Activated CD4-positive, alpha-beta T cell treated with anti-CD3 and anti-CD28 coated beads, Interleukin-2, amount 10 ng/mL, durations not matched to agents 24 days and 14 days (primary cell): ENCODE data around the gene PPP4R3A. TPM values are rescaled to one million over a fixed set of nuclear protein-coding genes. Genes with fewer than 3 reads are reported as not detected.
A peak's percentile ranks its signal among the peaks of the same experiment; 100 is the strongest.
"Not testable (repeated sequence)": the region's sequence is repeated elsewhere in the genome, so short reads cannot be mapped to it uniquely, and the experiment has no call there.

Source experiments
- DNase-seq: peaks from one replicate; pipeline ENCODE4 v3.0.0; 2022
- H3K27ac Mint-ChIP-seq: one replicate; pipeline ENCODE4 v1.8.0; 2022; ENCODE audit warnings: mild to moderate bottlenecking, mixed read lengths
- H3K27me3 Mint-ChIP-seq: one replicate; pipeline ENCODE4 v1.8.0; 2022; ENCODE audit warnings: mixed read lengths
- H3K36me3 Mint-ChIP-seq: one replicate; pipeline ENCODE4 v1.8.0; 2022; ENCODE audit warnings: low read depth, mild to moderate bottlenecking, mixed read lengths
- H3K4me1 Mint-ChIP-seq: one replicate; pipeline ENCODE4 v1.8.0; 2021; ENCODE audit warnings: mixed read lengths
- H3K4me3 Mint-ChIP-seq: one replicate; pipeline ENCODE4 v1.8.0; 2022; ENCODE audit warnings: mild to moderate bottlenecking, moderate library complexity, mixed read lengths
- H3K9me3 Mint-ChIP-seq: one replicate; pipeline ENCODE4 v1.8.0; 2021; ENCODE audit warnings: mixed read lengths
- intact Hi-C: fragments of 100-400 bp; cut with micrococcal nuclease; formaldehyde crosslinking; loops from one replicate; pipeline ENCODE4 v1.15.1; 2023
- total RNA-seq: library from RNA; stranded (reverse); gene quantifications from 2 replicates; pipeline ENCODE4 v1.2.3, GENCODE V29; 2022

Gene PPP4R3A
- total RNA-seq, 1 donor from 2014 or later, result 119 TPM

DNA sequence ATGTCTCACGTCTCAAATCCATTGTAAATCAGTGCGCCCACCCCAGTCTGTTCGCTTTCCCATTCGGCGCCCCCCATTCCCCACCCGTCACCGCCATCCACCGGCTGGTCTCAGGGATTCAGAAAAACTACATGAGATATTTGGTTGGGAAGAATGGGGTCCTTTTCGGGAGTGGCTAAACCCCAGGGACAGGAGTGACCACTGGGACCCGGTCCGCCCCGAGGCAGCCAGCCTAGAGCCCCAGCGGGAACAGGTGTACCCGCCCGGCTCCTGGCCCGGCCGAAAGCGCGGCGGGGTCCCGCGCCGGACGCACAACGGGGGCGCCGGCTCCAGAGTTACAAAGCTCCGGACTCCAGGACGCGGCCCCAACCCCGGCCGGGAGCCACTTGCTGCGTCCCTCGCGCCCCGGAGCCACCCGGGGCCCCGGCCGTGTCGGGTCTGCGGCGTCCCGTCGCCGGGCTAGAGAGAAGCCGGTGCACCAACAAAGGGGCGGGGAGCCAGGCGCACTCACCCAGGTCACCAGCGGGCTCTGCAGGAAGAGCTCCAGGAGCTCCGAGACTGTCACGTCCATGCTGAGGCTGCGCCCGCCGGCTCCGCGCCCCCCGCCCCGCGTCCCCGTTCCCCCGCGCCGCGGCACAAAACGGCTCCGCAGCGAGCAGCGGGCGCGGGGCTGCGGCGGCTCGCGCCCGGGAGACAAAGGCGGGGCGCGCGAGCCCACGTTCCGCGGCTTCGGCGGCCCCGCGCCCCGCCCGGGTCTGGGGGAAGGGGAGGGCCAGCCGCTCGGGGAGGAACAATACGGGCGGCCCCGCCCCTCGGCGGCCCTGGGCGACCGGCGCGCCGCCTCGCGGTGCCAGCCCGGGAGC lies 92.8 kb downstream of the PPP4R3A start, which contains the start of gene CCDC88C:
TSS of gene CCDC88C (minus strand) at position 701 of the 863 bp plus-strand sequence. CDS start at position 571, 130 bp downstream.
- intact Hi-C loops, result loop anchor here (2.0 to 5.0 kb wide), 6 partner anchors 17 to 1020 kb away; partner anchors contain the start of genes CALM1, GPR68 and RPS6KA5
- peaks cover 35% of the 10 kb centered on the region for H3K36me3 Mint-ChIP-seq
- peak within 1 kb of the TSS; percentile 99 for H3K27ac Mint-ChIP-seq
- H3K9me3 Mint-ChIP-seq, result no peaks in the 10 kb centered on the region
- H3K27me3 Mint-ChIP-seq, result peaks cover 2% of the 10 kb centered on the region
- DNase-seq, result peak; percentile 95
- peaks cover 47% of the 10 kb centered on the region for H3K4me1 Mint-ChIP-seq
- peak within 1 kb of the TSS; percentile 90 for H3K4me3 Mint-ChIP-seq

DNA sequence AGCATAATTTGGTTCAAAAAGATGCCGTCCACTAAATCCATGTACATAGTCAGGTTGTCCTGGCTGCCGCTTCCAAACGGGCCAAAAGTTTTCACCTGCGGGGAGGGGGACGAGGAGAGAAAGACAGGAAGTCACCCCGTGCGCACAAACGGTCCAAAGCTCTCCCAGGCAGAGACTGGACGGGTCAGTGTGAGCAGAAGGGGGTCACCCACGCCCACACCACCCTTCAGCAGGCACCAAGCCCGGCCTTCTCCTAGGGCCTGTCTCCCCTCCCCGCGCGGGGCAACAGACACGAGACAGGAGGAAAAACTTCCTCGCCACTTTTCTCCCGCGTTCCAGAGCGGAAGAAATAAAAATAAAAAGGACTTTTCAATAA lies 93.4 kb downstream of the PPP4R3A start:
- H3K27me3 Mint-ChIP-seq, result peaks cover 2% of the 10 kb centered on the region
- peak overlapping the region; percentile 99 for H3K27ac Mint-ChIP-seq
- peaks cover 35% of the 10 kb centered on the region for H3K36me3 Mint-ChIP-seq
- DNase-seq, result peak; percentile 78
- no peaks in the 10 kb centered on the region for H3K9me3 Mint-ChIP-seq
- peaks cover 49% of the 10 kb centered on the region for H3K4me1 Mint-ChIP-seq
- peak overlapping the region; percentile 90 for H3K4me3 Mint-ChIP-seq
- intact Hi-C loops, result loop anchor here (1.0 to 5.0 kb wide), 10 partner anchors 11 to 1019 kb away; partner anchors contain the start of genes CALM1, GPR68 and RPS6KA5

DNA sequence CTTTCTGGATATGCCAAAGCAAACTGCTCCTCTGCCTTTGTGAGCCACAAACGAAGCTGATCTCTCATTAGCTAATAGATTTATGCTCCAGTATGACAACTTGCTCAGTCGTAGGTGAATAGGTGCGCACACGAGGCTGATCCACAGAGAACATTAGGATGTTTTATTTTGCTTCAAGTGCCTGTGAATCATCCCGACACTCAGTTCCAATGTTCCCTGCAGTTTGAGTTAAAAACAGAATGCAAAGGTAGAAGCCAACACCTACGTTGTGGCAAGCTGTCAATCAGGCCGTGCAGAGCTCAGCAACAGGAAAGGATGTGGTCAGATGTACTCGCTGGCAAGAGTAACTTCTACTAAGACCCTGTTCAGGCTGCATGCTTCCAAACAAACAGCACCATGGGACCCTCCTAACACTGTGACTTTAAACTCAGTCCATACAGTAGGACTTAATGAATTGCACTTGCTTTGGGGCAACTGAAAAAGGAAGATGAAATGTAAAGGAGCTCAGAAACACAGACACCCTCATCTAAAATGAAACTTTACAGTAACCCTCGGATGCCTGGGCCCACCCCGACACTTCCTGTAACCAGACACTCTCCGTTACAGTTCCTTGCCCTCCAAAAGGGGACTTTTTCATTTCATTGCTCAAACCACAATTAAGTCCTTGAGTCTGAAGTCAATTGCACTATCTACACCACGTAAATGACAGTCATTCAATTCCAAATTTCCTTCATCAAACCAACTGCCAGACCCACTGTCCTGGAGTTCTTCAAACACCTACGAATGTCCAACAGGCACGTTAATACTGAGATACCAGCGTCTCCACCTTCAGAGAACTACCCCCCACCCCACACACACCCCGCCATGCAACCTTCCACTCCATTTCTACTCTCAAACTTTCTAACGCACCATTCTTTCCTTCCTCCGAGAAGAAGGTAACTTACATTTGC lies 94.0 kb downstream of the PPP4R3A start:
- Mint-ChIP-seq H3K9me3 (no peaks in the 10 kb centered on the region), H3K4me1 (peaks cover 56% of the 10 kb centered on the region), H3K27me3 (peaks cover 2% of the 10 kb centered on the region), H3K27ac (peak overlapping the region; percentile 99), H3K36me3 (peaks cover 38% of the 10 kb centered on the region), H3K4me3 (peak overlapping the region; percentile 90)
- intact Hi-C loops, result loop anchor here (1.0 to 5.0 kb wide), 10 partner anchors 11 to 1019 kb away; partner anchors contain the start of genes CALM1, GPR68 and RPS6KA5
- peak; percentile 92 for DNase-seq

DNA sequence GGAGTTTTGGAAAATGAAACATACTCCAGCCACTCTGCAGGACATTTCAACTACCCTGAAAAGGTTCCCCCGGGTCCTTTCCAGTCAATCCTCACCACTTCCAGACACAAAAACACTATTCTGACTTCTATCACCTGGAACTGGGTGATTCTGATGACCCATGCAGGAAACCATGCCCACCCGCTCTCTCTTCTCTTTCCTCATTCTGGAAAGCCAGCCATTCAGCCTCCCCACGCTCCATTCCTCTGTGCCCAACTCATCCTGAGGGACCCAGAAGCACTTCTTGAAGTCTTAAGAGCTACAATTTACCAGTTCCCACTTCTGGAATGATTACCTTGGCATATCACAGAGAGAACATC lies 95.7 kb downstream of the PPP4R3A start:
- intact Hi-C loops, result no loop called here
- peaks cover 71% of the 10 kb centered on the region for H3K4me1 Mint-ChIP-seq
- H3K27ac Mint-ChIP-seq, result peak overlapping the region; percentile 99
- no peaks in the 10 kb centered on the region for H3K27me3 Mint-ChIP-seq
- peaks cover 49% of the 10 kb centered on the region for H3K36me3 Mint-ChIP-seq
- no peaks in the 10 kb centered on the region for H3K9me3 Mint-ChIP-seq
- H3K4me3 Mint-ChIP-seq, result peak overlapping the region; percentile 90
- DNase-seq, result peak; percentile 58

DNA sequence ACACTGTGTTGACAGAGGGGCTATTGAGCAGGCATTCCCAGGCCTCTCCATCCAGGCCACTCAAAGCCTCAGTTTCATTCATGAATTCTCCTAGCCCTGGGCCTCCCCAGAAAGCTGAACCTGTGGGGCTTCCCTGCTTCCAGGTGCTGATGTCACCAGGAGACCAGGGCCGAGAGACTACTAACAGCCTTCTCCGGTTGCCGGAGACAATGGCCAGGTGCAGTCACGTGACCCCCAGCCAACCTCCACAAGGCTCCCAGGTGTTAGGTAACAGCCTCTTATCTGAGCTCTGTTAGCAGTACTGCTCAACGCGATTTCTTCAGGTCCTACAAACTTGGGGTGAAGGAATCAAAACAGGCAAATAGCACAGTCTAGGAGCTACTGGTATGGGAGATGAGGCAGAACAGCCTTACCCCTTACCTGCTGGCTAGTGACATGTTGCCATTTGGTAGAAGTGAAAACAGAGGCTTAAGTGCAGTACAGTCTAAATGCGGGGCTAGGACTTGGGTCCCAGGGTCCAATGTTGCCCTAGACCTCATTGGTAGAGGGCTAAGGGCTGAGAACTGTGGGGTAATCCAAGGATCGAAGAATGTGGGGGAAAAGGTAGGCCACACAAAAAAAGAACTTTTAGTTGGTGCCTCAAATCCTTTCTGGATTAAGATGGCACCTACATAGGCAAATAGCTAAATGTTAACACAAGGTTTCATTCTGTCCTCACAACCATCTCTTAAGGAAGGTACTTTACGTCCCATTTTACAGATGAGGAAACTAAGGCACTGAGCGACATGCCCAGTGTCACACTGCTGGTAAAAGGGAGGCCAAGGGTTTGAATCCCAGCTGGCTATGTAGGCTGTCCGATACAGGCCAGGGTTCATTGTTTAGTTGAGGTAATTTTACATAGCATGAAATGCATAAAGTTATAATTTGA lies 96.3 kb downstream of the PPP4R3A start:
- Mint-ChIP-seq H3K4me3 (peak overlapping the region; percentile 90), H3K9me3 (no peaks in the 10 kb centered on the region), H3K27me3 (no peaks in the 10 kb centered on the region), H3K36me3 (peaks cover 51% of the 10 kb centered on the region), H3K27ac (peak overlapping the region; percentile 99), H3K4me1 (peaks cover 67% of the 10 kb centered on the region)
- peak; percentile 77 for DNase-seq
- intact Hi-C loops, result no loop called here

DNA sequence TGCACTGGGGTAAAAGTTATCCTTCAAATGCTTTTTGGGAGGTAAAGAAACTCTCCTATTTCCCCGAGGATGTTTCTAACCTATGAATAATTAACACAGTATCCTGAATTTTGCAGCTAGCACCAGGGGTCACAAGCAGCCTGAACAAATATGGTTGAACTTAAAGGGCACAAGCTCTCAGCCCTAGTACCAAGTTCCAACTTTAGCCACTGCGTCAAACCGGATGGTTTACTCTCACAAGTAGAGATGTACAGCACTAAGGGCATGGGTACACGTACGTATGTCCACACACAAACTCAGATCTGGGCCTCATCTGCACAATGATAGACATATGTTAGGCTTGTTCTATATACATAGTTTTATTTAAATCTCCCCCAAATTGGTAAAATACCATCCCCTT lies 97.2 kb downstream of the PPP4R3A start:
- intact Hi-C loops, result no loop called here
- peak overlapping the region; percentile 90 for H3K4me3 Mint-ChIP-seq
- DNase-seq, result no peak
- H3K4me1 Mint-ChIP-seq, result peaks cover 73% of the 10 kb centered on the region
- H3K27ac Mint-ChIP-seq, result peak overlapping the region; percentile 62
- H3K27me3 Mint-ChIP-seq, result no peaks in the 10 kb centered on the region
- H3K9me3 Mint-ChIP-seq, result no peaks in the 10 kb centered on the region
- peaks cover 59% of the 10 kb centered on the region for H3K36me3 Mint-ChIP-seq

DNA sequence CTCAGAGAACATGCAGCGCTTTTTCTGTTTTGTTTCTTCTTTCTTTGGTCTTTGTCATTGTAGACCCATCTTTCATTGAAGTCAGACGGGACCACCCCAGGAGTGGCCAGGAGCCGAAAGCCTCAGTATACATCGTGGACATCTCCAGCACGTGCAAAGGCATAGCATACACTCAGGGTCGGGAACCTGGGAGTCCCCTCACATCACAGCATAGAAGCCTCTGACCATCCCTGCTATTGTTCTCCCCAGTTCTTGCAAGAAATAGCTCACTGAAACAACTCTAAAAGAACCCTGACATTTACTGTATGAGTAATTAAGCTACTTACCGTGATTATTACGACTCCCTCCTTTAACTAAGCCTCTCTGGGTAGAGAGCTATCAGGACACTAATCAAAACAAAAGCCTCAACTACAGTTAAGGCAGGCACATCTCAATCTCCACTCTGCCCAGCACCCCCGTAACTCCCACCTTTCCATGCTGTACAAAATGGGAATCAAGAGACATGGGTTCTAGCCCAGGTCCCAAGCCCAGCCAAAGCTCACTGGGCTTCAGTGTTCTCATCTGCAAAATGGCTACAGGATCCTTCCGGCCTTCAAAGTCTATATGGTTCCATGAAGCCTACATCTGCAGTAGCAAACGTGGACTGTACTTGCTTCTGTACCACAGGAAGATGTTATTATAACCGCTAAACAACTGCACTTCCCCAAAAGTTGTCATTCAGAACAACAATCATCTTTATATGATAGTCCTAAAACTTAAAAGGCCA lies 99.2 kb downstream of the PPP4R3A start:
- Mint-ChIP-seq H3K4me1 (peaks cover 84% of the 10 kb centered on the region), H3K36me3 (peaks cover 71% of the 10 kb centered on the region), H3K9me3 (no peaks in the 10 kb centered on the region), H3K27ac (peak overlapping the region; percentile 82), H3K4me3 (peak overlapping the region; percentile 64), H3K27me3 (no peaks in the 10 kb centered on the region)
- intact Hi-C loops, result loop anchor here (2.0 kb wide), 1 partner anchor 14 kb away; no protein-coding TSS in a partner anchor
- DNase-seq, result peak; percentile 74

DNA sequence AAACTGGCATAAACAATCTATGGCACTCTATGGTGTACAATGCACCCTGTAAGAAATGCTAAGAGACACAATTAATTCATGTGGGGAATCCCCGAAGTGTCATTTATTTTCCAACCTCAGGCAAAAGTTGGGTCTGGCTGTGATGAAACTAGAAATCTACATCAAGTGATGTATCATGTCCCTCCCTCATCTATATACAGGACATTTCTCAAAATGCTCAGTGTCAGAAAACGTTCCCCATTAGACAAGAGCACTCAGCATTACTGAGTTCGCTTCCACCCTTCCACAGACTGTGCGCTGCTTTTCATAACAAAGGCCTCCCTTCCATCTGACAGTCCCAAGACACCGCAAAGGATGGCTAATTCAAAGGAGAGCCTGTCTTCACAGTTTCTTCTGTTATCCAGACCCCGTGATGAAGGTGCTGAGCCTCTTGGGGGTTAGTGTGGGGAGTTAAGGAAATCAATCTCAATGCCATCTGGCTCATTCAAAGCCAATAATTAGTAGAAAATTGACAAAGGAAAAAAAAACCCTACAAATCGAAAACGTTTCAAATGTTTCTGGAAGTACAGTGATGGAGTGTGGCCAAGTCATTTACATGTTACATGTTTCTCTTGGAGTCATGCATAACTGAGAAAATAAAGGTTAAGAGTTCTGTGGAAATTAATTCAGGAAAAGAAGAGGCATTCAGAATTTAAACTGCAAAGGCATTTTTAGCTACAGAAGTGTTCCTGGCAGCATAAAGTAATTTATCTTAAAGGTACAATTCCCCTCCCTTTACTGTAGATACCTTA lies 100.0 kb downstream of the PPP4R3A start:
- Mint-ChIP-seq H3K9me3 (no peaks in the 10 kb centered on the region), H3K4me3 (peak overlapping the region; percentile 64), H3K27me3 (no peaks in the 10 kb centered on the region), H3K4me1 (peaks cover 87% of the 10 kb centered on the region), H3K27ac (peak overlapping the region; percentile 82), H3K36me3 (peaks cover 67% of the 10 kb centered on the region)
- peak; percentile 80 for DNase-seq
- intact Hi-C loops, result loop anchor here (2.0 kb wide), 1 partner anchor 13 kb away; no protein-coding TSS in a partner anchor

DNA sequence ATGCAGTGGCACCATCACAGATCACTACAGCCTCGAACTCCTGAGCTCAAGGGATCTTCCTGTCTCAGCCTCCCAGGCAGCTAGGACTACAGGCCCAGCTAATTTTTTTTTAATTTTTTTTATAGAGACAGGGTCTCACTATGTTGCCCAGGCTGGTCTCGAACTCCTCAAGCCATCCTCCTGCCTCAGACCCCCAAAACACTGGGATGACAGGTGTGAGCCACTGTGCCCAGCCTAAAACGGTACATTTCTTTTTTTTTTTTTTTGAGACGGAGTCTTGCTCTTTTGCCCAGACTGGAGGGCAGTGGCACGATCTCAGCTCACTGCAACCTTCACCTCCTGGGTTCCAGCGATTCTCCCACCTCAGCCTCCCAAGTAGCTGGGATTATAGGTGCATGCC lies 100.9 kb downstream of the PPP4R3A start:
- H3K4me3 Mint-ChIP-seq, H3K27me3 Mint-ChIP-seq, DNase-seq, H3K9me3 Mint-ChIP-seq, intact Hi-C loops: not testable (repeated sequence)
- Mint-ChIP-seq H3K4me1 (peaks cover 84% of the 10 kb centered on the region), H3K36me3 (peaks cover 63% of the 10 kb centered on the region), H3K27ac (peak overlapping the region; percentile 86)
